HepG2 (cell line): ENCODE measurements around the gene RNFT1. TPM values are rescaled to one million over a fixed set of nuclear protein-coding genes. Genes with fewer than 3 reads are reported as not detected.

Experiments used
- AGO2 ChIP-seq: fragments of 200-400 bp; formaldehyde crosslinking; optimal IDR thresholded peaks from 2 replicates; pipeline ENCODE3; 2017; ENCODE audit warnings: mild to moderate bottlenecking, low read depth, low read length, moderate library complexity
- GFI1 ChIP-seq: sonication (generic); formaldehyde crosslinking; IDR thresholded peaks from 2 replicates; pipeline ENCODE4 v1.5.0; 2020; ENCODE audit warnings: missing genetic modification reagents, mild to moderate bottlenecking, borderline replicate concordance
- KDM2A ChIP-seq: sonication (generic); formaldehyde crosslinking; IDR thresholded peaks from 2 replicates; pipeline ENCODE4 v1.4.0; 2020; ENCODE audit warnings: low read depth, missing genetic modification reagents, borderline replicate concordance
- KDM5A ChIP-seq: fragments of 200-600 bp; sonication (generic); IDR thresholded peaks from 2 replicates; pipeline ENCODE4 v1.7.0; 2018; ENCODE audit warnings: antibody characterized with exemption, mild to moderate bottlenecking, low read length, borderline replicate concordance
- MIER2 ChIP-seq: IDR thresholded peaks from 2 replicates; pipeline ENCODE4 v1.6.1; 2016; ENCODE audit warnings: missing biosample characterization, missing genetic modification reagents
- NFE2L1 ChIP-seq: sonication (generic); formaldehyde crosslinking; IDR thresholded peaks from 2 replicates; pipeline ENCODE4 v1.4.0; 2020; ENCODE audit warnings: missing genetic modification reagents, mild to moderate bottlenecking, borderline replicate concordance
- TBL1XR1 ChIP-seq: fragments of 150-350 bp; IDR thresholded peaks from 2 replicates; pipeline ENCODE4 v1.6.1; 2014; ENCODE audit warnings: borderline replicate concordance, low read length; ENCODE audit not compliant: partially characterized antibody
- TSC22D2 ChIP-seq: sonication (generic); formaldehyde crosslinking; IDR thresholded peaks from 2 replicates; pipeline ENCODE4 v1.5.1; 2020; ENCODE audit warnings: missing genetic modification reagents, mild to moderate bottlenecking, borderline replicate concordance
- ZNF281 ChIP-seq: sonication (generic); formaldehyde crosslinking; IDR thresholded peaks from 2 replicates; pipeline ENCODE4 v1.4.0; 2020; ENCODE audit warnings: missing genetic modification reagents, borderline replicate concordance
- ZNF326 ChIP-seq: sonication (generic); formaldehyde crosslinking; IDR thresholded peaks from 2 replicates; pipeline ENCODE4 v1.4.0; 2020; ENCODE audit warnings: missing genetic modification reagents, borderline replicate concordance
- ZNF335 ChIP-seq: sonication (generic); formaldehyde crosslinking; IDR thresholded peaks from 2 replicates; pipeline ENCODE4 v1.4.0; 2020; ENCODE audit warnings: missing genetic modification reagents
- ZNF430 ChIP-seq: sonication (generic); formaldehyde crosslinking; IDR thresholded peaks from 2 replicates; pipeline ENCODE4 v1.9.0; 2021; ENCODE audit warnings: mild to moderate bottlenecking, missing genetic modification reagents
- ZNF503 ChIP-seq: sonication (generic); formaldehyde crosslinking; IDR thresholded peaks from 2 replicates; pipeline ENCODE4 v1.4.0; 2020; ENCODE audit warnings: missing genetic modification reagents
- ZNF543 ChIP-seq: sonication (generic); formaldehyde crosslinking; IDR thresholded peaks from 2 replicates; pipeline ENCODE4 v1.4.0; 2020; ENCODE audit warnings: mild to moderate bottlenecking, missing genetic modification reagents
- ZNF790 ChIP-seq: sonication (generic); formaldehyde crosslinking; IDR thresholded peaks from 2 replicates; pipeline ENCODE4 v1.8.0; 2022; ENCODE audit warnings: missing genetic modification reagents, mild to moderate bottlenecking, borderline replicate concordance
- ZSCAN25 ChIP-seq: sonication (generic); formaldehyde crosslinking; IDR thresholded peaks from 2 replicates; pipeline ENCODE4 v1.8.0; 2022; ENCODE audit warnings: mild to moderate bottlenecking, missing genetic modification reagents
- polyA plus RNA-seq, 8 experiments: library from polyadenylated mRNA; depleted of rRNA in 3 of 8; stranded (reverse) in 7 of 8; unstranded in 1 of 8; fragments of >200 nt; fragmentation: Illumina TruSeq in 4 of 8; extraction: Trizol in 4 of 8; gene quantifications; 2 replicates each; pipeline versions ENCODE4 v1.2.1 to v1.2.3, GENCODE V29; 2011 to 2016; ENCODE audit warnings: low read depth in 4 of 8, missing spikeins in 1 of 8, mixed read lengths in 1 of 8; ENCODE audit not compliant: insufficient read depth in 1 of 8
- total RNA-seq, 5 experiments: library from RNA; depleted of rRNA; stranded (reverse); fragments of >200 nt; fragmentation: Illumina TruSeq; extraction: Trizol; gene quantifications; 2 replicates each; pipeline ENCODE4 v1.2.3, GENCODE V29; 2016; ENCODE audit warnings: low read depth in 1 of 5
- TF ChIP-seq, protein P1 (sequence below): sonication (generic); formaldehyde crosslinking; IDR thresholded peaks from 2 replicates; pipeline ENCODE4 v1.5.0; 2020; ENCODE audit warnings: mild to moderate bottlenecking, missing genetic modification reagents
- TF ChIP-seq, protein P2 (sequence below): sonication (generic); formaldehyde crosslinking; IDR thresholded peaks from 2 replicates; pipeline ENCODE4 v1.9.0; 2021; ENCODE audit warnings: missing genetic modification reagents, mild to moderate bottlenecking, borderline replicate concordance
- TF ChIP-seq, protein P3 (sequence below): sonication (generic); formaldehyde crosslinking; IDR thresholded peaks from 2 replicates; pipeline ENCODE4 v1.8.1; 2023; ENCODE audit warnings: mild to moderate bottlenecking, missing genetic modification reagents, borderline replicate concordance

RNFT1 gene
- total and polyA plus RNA-seq, 2 of the 13 experiments (the other 11 are each of a cell fraction or from before 2014, with no cell fraction given), result 19.1 to 22.1 TPM

DNA sequence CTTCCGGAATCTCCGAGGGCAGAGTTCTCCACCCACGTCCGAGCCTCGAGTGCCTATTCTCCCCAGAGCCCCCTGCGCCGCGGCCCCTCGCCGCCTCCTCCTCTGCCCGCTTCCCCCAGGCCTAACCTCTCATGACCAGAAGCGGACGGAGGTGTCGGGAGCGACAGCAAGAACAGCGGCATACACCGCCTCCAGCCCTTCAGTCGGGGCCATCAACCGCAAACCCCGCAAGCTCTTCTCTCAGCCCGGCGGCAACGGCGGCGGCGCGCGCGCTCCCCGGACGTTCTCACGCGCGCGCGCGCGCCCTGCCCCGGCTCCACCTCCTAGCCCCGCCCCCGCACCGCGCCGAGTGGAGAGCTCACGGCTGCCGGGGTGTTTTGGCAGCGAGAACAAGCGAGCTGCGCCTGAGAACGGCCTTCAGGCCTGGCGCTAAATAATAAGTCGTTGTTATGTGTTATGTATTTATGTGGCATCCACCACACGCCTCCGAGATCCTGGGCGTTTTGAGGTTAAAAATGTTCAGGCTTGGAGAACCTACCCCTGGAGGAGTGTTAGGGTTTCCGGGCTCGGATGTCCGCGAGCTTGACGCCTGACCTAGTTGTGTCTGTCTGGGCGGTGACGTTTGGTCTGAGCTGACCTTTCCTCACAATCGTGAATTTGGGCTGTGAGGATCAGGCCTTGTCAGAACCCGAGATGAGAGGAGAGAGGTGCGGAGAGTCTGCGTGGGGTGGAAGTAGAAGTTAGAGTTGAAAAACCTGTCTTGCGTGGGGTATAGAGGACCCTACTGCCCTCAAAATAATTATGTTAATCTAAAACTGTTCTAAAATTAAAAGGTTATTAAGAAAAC lies at the start of gene RNFT1 (continued):
- TF ChIP-seq ZNF281 (CRISPR knock-in tag), result no peak; the same call in 1 of the 2 replicates
- TF ChIP-seq ZNF543, result no peak
- peak; percentile 41 for TF ChIP-seq TBL1XR1
- TF ChIP-seq TSC22D2 (CRISPR knock-in tag), result peak; percentile 63; the same call in 1 of the 2 replicates
- 0 out of 2 replicates have a peak, but pooled peaks have one; percentile 7 for TF ChIP-seq ZNF326 (CRISPR knock-in tag)
- TF ChIP-seq, protein P1, sequence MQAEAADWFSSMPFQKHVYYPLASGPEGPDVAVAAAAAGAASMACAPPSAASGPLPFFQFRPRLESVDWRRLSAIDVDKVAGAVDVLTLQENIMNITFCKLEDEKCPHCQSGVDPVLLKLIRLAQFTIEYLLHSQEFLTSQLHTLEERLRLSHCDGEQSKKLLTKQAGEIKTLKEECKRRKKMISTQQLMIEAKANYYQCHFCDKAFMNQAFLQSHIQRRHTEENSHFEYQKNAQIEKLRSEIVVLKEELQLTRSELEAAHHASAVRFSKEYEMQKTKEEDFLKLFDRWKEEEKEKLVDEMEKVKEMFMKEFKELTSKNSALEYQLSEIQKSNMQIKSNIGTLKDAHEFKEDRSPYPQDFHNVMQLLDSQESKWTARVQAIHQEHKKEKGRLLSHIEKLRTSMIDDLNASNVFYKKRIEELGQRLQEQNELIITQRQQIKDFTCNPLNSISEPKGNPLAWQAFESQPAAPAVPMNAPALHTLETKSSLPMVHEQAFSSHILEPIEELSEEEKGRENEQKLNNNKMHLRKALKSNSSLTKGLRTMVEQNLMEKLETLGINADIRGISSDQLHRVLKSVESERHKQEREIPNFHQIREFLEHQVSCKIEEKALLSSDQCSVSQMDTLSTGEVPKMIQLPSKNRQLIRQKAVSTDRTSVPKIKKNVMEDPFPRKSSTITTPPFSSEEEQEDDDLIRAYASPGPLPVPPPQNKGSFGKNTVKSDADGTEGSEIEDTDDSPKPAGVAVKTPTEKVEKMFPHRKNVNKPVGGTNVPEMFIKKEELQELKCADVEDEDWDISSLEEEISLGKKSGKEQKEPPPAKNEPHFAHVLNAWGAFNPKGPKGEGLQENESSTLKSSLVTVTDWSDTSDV (CRISPR knock-in tag), result no peak
- no peak for TF ChIP-seq GFI1 (CRISPR knock-in tag)
- peak; percentile 61; the same call in 1 of the 2 replicates for TF ChIP-seq ZSCAN25 (CRISPR knock-in tag)
- TF ChIP-seq KDM2A (CRISPR knock-in tag), result peak; percentile 55
- TF ChIP-seq, protein P2, sequence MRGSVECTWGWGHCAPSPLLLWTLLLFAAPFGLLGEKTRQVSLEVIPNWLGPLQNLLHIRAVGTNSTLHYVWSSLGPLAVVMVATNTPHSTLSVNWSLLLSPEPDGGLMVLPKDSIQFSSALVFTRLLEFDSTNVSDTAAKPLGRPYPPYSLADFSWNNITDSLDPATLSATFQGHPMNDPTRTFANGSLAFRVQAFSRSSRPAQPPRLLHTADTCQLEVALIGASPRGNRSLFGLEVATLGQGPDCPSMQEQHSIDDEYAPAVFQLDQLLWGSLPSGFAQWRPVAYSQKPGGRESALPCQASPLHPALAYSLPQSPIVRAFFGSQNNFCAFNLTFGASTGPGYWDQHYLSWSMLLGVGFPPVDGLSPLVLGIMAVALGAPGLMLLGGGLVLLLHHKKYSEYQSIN (CRISPR knock-in tag), result no peak
- TF ChIP-seq ZNF790 (CRISPR knock-in tag), result no peak
- TF ChIP-seq ZNF503 (CRISPR knock-in tag), result 0 out of 2 replicates have a peak, but pooled peaks have one; percentile 8
- TF ChIP-seq, protein P3, sequence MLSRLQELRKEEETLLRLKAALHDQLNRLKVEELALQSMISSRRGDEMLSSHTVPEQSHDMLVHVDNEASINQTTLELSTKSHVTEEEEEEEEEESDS (CRISPR knock-in tag), result 0 out of 2 replicates have a peak, but pooled peaks have one; percentile 78
- TF ChIP-seq KDM5A, result peak; percentile 78; the same call in 1 of the 2 replicates
- TF ChIP-seq MIER2 (CRISPR knock-in tag), result no peak
- TF ChIP-seq AGO2, result peak; percentile 46
- TF ChIP-seq NFE2L1 (CRISPR knock-in tag), result no peak
- TF ChIP-seq ZNF430 (CRISPR knock-in tag), result peak; percentile 68; the same call in 1 of the 2 replicates
- TF ChIP-seq ZNF335 (CRISPR knock-in tag), result no peak; the same call in 1 of the 2 replicates
